Fibroblast of lung (primary cell): ENCODE measurements around the gene HLA-G. TPM values are rescaled to one million over a fixed set of nuclear protein-coding genes. Genes with fewer than 3 reads are reported as not detected.

Experiments
- DNase-seq, 2 donors: peaks; one replicate each; pipeline versions ENCODE4 v3.0.0 to v3.0.0-alpha.2; 2010; ENCODE audit warnings: low read depth in 2 of 2
- H2AFZ ChIP-seq: 2 replicates; pipeline ENCODE4 v1.5.1; 2012; ENCODE audit warnings: low read length, control low read depth, inconsistent platforms
- H3K27ac ChIP-seq: 2 replicates; pipeline ENCODE4 v1.5.1; 2011; ENCODE audit warnings: low read length, control low read depth; ENCODE audit not compliant: insufficient read depth
- H3K27me3 ChIP-seq: 2 replicates; pipeline ENCODE4 v1.5.1; 2011; ENCODE audit warnings: mild to moderate bottlenecking, low read length; ENCODE audit not compliant: control insufficient read depth, insufficient read depth
- H3K36me3 ChIP-seq: 2 replicates; pipeline ENCODE4 v1.5.1; 2011; ENCODE audit warnings: low read length; ENCODE audit not compliant: control insufficient read depth, insufficient read depth
- H3K4me1 ChIP-seq: 2 replicates; pipeline ENCODE4 v1.5.1; 2011; ENCODE audit warnings: low read length; ENCODE audit not compliant: control insufficient read depth, insufficient read depth; ENCODE audit errors: extremely low read depth
- H3K4me2 ChIP-seq: 2 replicates; pipeline ENCODE4 v1.5.1; 2011; ENCODE audit warnings: low read length, control low read depth; ENCODE audit not compliant: insufficient read depth; ENCODE audit errors: extremely low read depth
- H3K4me3 ChIP-seq, 4 experiments: fragments of 200-600 bp in 1 of 4; sonication (generic) in 1 of 4; replicated peaks in 1 of 4; 2 replicates each; pipeline ENCODE4 v1.5.1; 2011 to 2016; ENCODE audit warnings: low read length in 4 of 4, low read depth in 3 of 4, mild to moderate bottlenecking in 3 of 4, control low read depth in 2 of 4, inconsistent platforms in 1 of 4, mixed read lengths in 1 of 4; ENCODE audit not compliant: insufficient read depth in 1 of 4; ENCODE audit errors: control extremely low read depth in 1 of 4
- H3K79me2 ChIP-seq: 2 replicates; pipeline ENCODE4 v1.5.1; 2012; ENCODE audit warnings: mild to moderate bottlenecking, low read length, inconsistent platforms; ENCODE audit not compliant: control insufficient read depth, insufficient read depth
- H3K9ac ChIP-seq: 2 replicates; pipeline ENCODE4 v1.5.1; 2011; ENCODE audit warnings: mild to moderate bottlenecking, low read length, control low read depth; ENCODE audit not compliant: insufficient read depth
- H3K9me3 ChIP-seq: 2 replicates; pipeline ENCODE4 v1.5.1; 2012; ENCODE audit warnings: low read depth, low read length; ENCODE audit not compliant: control insufficient read depth, insufficient read depth
- H4K20me1 ChIP-seq: 2 replicates; pipeline ENCODE4 v1.5.1; 2011; ENCODE audit warnings: low read length; ENCODE audit not compliant: control insufficient read depth, insufficient read depth; ENCODE audit errors: extremely low read depth
- EZH2 ChIP-seq: IDR thresholded peaks from 2 replicates; pipeline ENCODE4 v1.5.1; 2012; ENCODE audit warnings: low read length, control low read depth, mild to moderate bottlenecking; ENCODE audit errors: missing control alignments
- polyA plus RNA-seq, 2 donors: library from polyadenylated mRNA; depleted of rRNA in 1 of 2; stranded (reverse) in 1 of 2; unstranded in 1 of 2; fragments of >200 nt; gene quantifications; 2 replicates each; pipeline ENCODE4 v1.2.1, GENCODE V29; 2011 to 2012; ENCODE audit warnings: missing spikeins in 1 of 2
- total RNA-seq: library from RNA; depleted of rRNA; stranded (reverse); fragments of >200 nt; gene quantifications from 2 replicates; pipeline ENCODE4 v1.2.1, GENCODE V29; 2014
- TF ChIP-seq, protein P1 (sequence below), 2 donors: IDR thresholded peaks in 1 of 2; conservative IDR thresholded peaks in 1 of 2; 1 replicate in 1 of 2; 2 replicates in 1 of 2; pipeline ENCODE4 v1.5.1; 2011 to 2012; ENCODE audit warnings: low read length in 2 of 2, control low read depth in 1 of 2, inconsistent platforms in 1 of 2, low read depth in 1 of 2, mild to moderate bottlenecking in 1 of 2

The HLA-G gene
- total and polyA plus RNA-seq, 2 donors (not counting 1 experiment from before 2014, with no cell fraction given), result 0.23 TPM; not detected in 1

DNA sequence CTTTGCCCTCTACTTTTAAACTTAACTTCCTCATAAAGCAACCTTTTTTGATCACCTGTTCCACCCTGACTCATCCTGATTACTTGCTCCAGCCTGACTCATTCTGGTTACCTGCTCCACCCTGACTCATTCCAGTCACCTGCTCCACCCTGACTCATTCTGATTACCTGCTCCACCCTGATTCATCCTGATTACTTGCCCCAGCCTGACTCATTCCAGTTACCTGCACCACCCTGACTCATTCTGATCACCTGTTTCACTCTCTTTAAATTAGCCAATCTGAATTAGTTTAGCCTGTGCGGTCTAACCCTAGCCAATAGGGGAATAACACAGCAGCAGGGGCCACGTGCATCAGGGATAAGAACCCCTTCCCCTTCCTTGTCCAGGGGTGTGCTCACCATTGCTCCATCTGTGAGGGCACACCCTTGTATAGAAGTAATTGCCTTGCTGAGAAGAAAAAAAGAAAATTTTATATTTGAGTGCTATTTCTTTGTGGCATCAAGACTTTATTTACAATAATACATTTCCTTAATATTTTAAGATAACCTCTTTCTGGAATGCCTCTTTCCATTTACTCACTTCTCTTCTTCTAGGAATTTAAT lies 17.9 kb downstream of the HLA-G start:
- Histone ChIP-seq H3K36me3 (no peaks in the 10 kb centered on the region), H3K4me1 (no peaks in the 10 kb centered on the region), H3K27me3 (peaks cover 5% of the 10 kb centered on the region), H3K4me3 (no peak overlapping the region), H3K9me3 (no peaks in the 10 kb centered on the region), H3K9ac (no peak overlapping the region), H4K20me1 (no peaks in the 10 kb centered on the region), H3K4me2 (no peak overlapping the region), H3K27ac (no peak overlapping the region), H2AFZ (no peak overlapping the region), H3K79me2 (no peaks in the 10 kb centered on the region)
- no peak for DNase-seq
- TF ChIP-seq, protein P1, sequence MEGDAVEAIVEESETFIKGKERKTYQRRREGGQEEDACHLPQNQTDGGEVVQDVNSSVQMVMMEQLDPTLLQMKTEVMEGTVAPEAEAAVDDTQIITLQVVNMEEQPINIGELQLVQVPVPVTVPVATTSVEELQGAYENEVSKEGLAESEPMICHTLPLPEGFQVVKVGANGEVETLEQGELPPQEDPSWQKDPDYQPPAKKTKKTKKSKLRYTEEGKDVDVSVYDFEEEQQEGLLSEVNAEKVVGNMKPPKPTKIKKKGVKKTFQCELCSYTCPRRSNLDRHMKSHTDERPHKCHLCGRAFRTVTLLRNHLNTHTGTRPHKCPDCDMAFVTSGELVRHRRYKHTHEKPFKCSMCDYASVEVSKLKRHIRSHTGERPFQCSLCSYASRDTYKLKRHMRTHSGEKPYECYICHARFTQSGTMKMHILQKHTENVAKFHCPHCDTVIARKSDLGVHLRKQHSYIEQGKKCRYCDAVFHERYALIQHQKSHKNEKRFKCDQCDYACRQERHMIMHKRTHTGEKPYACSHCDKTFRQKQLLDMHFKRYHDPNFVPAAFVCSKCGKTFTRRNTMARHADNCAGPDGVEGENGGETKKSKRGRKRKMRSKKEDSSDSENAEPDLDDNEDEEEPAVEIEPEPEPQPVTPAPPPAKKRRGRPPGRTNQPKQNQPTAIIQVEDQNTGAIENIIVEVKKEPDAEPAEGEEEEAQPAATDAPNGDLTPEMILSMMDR (conservative IDR thresholded peaks at IDR 0.05 in 1 of 2, IDR thresholded peaks at IDR 0.05 in 1 of 2; ENCODE audit: low read depth in 1 of 2, low read length in 2 of 2), result no peak
- no peak for TF ChIP-seq EZH2

DNA sequence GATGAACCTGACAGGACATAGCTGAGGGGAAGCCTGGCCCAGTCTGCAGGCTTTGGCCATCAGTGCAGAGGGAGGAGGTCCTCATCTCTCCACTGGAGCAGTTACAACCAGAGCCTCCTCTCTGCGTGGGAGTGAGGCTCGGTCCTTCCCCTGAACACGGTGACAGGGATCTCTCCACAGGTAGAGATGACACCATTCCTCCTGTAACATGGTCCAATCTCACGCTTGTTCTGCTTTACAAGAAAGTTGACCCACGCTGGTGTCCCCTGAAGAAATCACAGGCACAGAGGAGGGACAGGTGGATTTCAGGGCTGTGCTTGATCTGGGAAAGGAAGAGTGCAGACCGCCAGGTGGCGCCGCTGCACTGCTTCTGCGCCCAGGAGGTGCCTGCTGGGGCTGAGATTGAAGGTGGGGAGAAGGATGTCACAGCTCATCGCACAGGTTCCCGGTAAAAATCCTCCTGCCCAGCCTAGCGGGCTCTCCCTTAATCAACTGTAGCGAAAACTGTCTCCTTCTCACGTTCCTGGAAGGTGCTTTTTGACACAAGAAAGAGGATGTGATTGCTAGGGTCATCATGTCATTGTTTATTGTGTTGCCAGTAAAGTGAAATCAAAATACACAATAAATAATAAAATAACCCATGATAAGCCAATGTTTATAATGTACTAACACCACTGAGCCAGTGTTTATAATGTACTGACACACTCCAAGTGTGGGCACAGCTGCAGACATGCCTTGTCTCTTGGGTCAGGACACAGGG lies 20.4 kb downstream of the HLA-G start:
- H3K4me2 ChIP-seq, result no peak overlapping the region
- no peak overlapping the region for H3K9ac ChIP-seq
- H2AFZ ChIP-seq, result no peak overlapping the region
- H3K36me3 ChIP-seq, result no peaks in the 10 kb centered on the region
- no peaks in the 10 kb centered on the region for H3K27me3 ChIP-seq
- no peaks in the 10 kb centered on the region for H3K79me2 ChIP-seq
- no peak overlapping the region for H3K27ac ChIP-seq
- no peaks in the 10 kb centered on the region for H4K20me1 ChIP-seq
- peak; percentile 29 to 58 for DNase-seq
- H3K4me1 ChIP-seq, result no peaks in the 10 kb centered on the region
- no peak overlapping the region for H3K4me3 ChIP-seq
- H3K9me3 ChIP-seq, result no peaks in the 10 kb centered on the region
- TF ChIP-seq EZH2, result no peak
- TF ChIP-seq, protein P1 (conservative IDR thresholded peaks at IDR 0.05 in 1 of 2, IDR thresholded peaks at IDR 0.05 in 1 of 2; ENCODE audit: low read depth in 1 of 2, low read length in 2 of 2), result peak; percentile 95 to 96

DNA sequence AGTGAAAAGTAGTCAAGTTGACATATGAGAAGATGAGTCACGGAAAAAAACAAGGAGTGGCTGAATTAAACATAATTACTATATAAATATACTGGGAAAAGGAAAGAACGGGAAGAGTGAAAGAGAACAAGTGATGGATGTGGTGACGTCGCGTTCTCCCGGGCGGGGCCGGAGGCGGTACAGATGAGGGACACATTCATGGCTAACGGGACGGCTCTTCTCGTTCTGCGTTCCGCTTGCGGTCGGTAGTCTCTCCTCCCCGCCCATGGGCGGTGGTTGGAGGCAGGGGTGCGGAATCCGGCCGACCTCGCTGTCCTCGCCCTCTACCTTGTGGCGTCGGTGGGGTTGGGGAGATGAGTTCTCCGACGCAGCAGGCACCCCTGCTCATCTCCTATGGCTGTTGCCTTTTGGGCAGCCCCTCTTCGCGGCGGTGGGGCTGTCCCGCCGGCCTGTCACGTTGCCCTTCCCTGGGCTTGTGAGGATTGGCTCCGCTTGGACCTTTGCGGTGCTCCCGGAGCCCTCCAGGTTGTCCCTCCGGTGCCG lies 22.5 kb downstream of the HLA-G start:
- H3K4me3 ChIP-seq, result peak overlapping the region; percentile 19 to 34 (median 27)
- H3K79me2 ChIP-seq, result no peaks in the 10 kb centered on the region
- no peaks in the 10 kb centered on the region for H4K20me1 ChIP-seq
- H3K9ac ChIP-seq, result no peak overlapping the region
- peak overlapping the region; percentile 68 for H3K4me2 ChIP-seq
- H3K4me1 ChIP-seq, result no peaks in the 10 kb centered on the region
- no peak overlapping the region for H3K27ac ChIP-seq
- TF ChIP-seq EZH2, result peak; percentile 64
- TF ChIP-seq, protein P1 (conservative IDR thresholded peaks at IDR 0.05 in 1 of 2, IDR thresholded peaks at IDR 0.05 in 1 of 2; ENCODE audit: low read depth in 1 of 2, low read length in 2 of 2), result no peak
- H3K27me3 ChIP-seq, result no peaks in the 10 kb centered on the region
- no peaks in the 10 kb centered on the region for H3K36me3 ChIP-seq
- peak overlapping the region; percentile 62 for H2AFZ ChIP-seq
- H3K9me3 ChIP-seq, result no peaks in the 10 kb centered on the region
- peak in 1 of 2 donors; percentile 8 for DNase-seq
